GM21825 (cell line): ENCODE data around the gene CHST7.

ENCODE experiments used
- ATAC-seq: cut with Tn5 transposase; IDR thresholded peaks from one replicate; pipeline ENCODE4 v1.9.1; 2021; ENCODE audit warnings: mild to moderate bottlenecking, moderate library complexity; ENCODE audit not compliant: unreplicated experiment

CHST7 gene

GRCh38 chrX:46572340-46572936, 1.1 kb upstream of the CHST7 start:
- peak; percentile 40 for ATAC-seq

DNA sequence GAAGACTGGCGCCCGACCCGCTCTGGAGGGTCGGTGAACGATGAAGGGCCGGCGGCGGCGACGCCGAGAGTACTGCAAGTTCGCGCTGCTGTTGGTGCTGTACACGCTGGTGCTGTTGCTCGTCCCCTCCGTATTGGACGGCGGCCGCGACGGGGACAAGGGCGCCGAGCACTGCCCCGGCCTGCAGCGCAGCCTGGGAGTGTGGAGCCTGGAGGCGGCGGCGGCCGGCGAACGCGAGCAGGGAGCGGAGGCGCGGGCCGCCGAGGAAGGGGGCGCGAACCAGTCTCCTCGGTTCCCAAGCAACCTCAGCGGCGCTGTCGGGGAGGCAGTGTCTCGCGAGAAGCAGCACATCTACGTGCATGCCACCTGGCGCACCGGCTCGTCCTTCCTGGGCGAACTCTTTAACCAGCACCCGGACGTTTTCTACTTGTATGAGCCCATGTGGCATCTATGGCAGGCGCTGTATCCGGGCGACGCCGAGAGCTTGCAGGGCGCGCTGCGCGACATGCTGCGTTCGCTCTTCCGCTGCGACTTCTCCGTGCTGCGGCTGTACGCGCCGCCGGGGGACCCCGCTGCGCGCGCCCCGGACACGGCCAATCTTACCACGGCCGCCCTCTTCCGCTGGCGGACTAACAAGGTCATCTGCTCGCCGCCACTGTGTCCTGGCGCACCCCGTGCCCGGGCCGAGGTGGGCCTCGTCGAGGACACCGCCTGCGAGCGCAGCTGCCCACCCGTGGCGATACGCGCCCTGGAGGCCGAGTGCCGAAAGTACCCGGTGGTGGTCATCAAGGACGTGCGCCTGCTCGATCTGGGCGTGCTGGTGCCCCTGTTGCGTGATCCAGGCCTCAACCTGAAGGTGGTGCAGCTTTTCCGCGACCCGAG, 568 bp downstream of the CHST7 start:
- peak; percentile 23 for ATAC-seq

DNA sequence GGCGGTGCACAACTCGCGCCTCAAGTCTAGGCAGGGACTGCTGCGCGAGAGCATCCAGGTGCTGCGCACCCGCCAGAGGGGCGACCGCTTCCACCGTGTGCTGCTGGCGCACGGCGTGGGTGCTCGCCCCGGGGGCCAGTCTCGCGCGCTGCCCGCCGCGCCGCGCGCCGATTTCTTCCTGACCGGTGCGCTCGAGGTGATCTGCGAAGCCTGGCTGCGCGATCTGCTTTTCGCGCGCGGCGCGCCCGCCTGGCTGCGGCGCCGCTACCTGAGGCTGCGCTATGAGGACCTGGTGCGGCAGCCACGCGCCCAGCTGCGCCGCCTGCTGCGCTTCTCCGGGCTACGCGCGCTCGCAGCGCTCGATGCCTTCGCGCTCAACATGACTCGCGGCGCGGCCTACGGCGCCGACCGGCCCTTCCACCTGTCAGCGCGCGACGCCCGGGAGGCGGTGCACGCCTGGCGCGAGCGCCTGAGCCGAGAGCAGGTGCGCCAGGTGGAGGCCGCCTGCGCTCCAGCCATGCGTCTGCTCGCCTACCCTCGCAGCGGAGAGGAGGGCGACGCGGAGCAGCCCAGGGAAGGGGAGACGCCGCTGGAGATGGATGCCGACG, 1.3 kb downstream of the CHST7 start:
- no peak for ATAC-seq

- ATAC-seq = no peak
Measured at GRCh38 chrX:46575586-46575985, 2.0 kb downstream of the CHST7 start.

DNA sequence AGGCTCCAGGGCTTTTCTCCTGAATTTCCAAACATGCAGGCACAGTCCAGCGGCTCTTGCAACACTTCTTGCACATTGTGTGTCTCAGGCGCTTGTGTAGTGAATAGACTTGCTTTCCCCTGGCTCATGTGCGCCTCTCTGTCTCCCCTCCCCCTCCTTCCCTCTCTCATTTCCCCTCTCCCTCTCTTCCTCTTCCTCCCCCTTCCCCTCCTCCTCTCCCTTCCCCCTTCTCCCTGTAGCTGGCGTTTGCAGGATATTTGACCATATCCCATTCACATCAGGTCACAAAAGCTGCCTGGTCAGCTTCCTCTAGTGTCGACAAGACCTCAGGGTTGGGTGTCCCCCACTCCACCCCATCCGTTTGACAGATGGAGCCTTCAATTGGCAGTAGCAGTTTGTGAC, 2.4 kb downstream of the CHST7 start:
- ATAC-seq = no peak

GRCh38 chrX:46576458-46576857, 2.9 kb downstream of the CHST7 start:
- ATAC-seq = no peak

- ATAC-seq = no peak
Measured at GRCh38 chrX:46577221-46578005, 3.8 kb downstream of the CHST7 start.

GRCh38 chrX:46579250-46579649, 5.7 kb downstream of the CHST7 start:
- ATAC-seq = no peak

DNA sequence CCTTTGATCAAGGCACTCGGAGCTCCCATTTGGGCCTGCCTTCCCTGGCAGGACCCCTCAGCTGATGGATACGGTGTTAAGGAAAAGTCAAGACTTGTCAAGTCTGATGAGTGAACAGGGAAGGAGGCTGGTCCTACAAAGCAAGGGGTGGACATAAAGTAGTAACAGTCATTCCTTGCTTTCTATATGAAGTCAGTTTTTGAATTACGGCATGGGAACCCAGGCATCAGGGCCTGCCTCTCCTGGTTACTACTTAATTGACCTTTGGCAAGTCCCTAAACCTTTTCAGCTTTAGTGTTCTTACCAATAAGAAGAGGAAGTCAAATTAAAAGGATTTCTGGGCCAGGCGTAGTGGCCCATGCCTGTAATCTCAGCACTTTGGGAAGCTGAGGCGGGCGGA, 7.0 kb downstream of the CHST7 start:
- no peak for ATAC-seq

GRCh38 chrX:46582325-46582724, 8.8 kb downstream of the CHST7 start:
- no peak for ATAC-seq

DNA sequence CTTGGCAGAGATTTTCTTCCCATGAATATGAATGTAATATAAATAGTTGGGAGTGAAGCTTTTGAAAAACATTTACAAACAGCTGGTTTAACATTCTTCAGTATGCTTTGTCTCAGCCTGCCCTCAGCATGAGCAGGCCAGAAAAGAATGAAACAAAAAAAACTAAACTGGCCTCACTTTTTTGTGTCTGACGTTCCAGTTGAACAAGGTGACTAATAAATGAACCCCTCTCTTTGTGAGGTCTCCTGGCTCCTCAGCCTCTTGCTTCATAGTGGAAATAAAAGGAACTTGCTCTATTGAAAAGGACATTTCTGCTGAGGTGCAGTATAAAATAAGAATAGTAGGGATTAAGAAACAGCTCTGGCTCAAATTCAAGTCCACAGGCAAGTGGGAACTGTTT, 9.4 kb downstream of the CHST7 start:
- ATAC-seq = no peak

- no peak for ATAC-seq
Measured at GRCh38 chrX:46584736-46585135, 11.2 kb downstream of the CHST7 start.

DNA sequence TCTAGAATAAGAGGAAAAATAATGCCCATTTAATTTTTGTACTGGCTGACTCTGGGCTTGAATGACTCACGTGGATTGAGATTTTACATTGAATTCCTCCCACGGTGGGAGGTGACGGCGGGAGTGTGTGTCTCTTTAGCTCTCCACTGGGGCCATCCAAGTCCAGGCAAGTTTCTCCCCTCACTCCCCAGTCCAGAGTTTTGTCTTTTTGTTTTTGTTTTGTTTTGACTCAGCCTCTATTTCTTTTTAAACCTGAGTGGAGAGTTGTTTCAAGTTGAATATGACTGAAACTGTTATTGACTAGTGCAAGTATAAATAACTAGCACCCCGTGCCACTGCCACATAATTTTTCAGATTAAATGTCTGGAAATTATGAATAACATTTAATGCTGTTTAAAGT, 13.6 kb downstream of the CHST7 start:
- ATAC-seq = peak; percentile 69

- no peak for ATAC-seq
Measured at GRCh38 chrX:46587753-46588171, 14.2 kb downstream of the CHST7 start.

DNA sequence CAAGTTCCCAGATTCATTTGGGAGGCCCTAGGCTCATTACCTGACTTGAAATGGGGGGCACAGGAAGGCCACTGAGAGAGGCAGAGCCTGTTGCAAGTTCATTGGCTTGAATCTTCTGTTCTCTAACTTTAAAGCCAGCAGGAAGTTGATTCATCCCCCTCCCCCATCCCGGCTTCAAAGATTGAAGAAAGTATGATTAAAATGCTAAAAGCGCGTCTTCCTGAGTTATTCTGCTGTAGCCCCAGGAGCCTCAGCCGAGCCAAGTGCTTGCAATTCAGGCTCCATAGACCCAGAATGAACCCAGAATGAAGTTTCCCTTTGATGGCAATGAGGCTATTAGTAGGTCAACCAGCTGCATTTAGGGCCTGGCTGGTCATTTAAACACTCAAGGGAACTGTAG, 14.7 kb downstream of the CHST7 start:
- no peak for ATAC-seq

- no peak for ATAC-seq
Measured at GRCh38 chrX:46589977-46590723, 16.6 kb downstream of the CHST7 start.

DNA sequence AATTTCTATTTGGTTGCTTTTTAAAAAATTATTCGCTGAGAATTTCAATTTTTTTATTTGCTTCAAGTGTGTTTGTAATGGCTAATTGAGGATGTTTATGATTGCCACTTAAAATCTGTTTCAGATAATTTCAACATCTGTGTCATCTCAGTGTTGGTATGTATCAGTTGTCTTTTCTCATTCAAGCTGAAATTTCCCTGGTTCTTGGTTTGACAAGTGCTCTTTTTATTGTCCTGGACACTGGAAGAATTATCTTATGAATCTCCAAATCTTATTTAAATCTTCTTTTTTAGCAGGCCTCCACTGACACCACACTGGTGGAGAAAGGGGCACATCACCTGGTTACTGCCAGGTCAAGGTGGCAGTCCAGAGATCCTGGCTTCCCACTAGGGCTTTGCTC, 21.5 kb downstream of the CHST7 start:
- no peak for ATAC-seq

GRCh38 chrX:46597208-46597607, 23.6 kb downstream of the CHST7 start:
- no peak for ATAC-seq

DNA sequence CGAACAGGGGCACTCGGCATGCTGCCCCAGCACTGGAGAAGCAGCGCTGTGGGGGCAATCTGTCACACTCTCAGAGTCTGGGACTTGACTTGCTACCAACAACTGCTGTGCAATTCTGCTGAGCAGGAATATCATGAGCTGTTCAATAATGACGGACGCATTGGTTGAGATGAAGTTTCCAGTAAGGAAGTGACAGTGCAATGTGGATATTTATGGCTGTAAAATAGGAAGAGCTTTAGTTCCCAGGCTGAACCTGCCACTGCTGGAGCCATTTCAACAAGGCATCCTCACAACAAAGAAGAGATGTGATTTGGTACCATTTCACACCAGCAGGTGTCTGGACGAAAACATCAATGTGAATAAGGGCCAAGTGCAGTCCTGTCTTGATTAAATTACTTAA, 24.2 kb downstream of the CHST7 start:
- ATAC-seq = no peak

DNA sequence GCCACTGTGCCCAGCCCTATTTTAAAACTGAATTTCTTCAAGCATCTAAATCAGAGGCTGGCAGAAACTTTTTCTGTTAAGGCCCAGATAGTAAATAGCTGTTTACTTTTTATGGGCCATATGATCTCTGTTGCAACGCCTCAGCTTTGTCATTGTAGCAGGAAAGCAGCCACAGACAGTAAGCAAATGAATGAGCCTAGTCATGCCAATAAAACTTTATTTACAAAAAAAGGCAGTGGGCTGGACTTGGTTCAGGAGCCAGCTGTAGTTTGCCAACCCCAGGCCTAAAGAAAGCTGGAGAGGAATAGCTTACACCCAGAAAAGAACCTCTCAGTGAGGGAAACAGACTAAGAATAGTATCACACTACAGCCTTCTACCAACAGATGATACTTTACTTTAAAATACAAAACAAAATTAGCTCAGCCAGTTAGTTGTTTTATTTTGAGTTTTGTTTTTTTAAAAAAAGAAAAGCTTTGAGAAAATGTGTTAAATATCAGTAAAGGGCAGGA, 25.5 kb downstream of the CHST7 start:
- ATAC-seq = no peak
